Measurements from ENCODE around the gene SIAH3. TPM values are rescaled to one million over a fixed set of nuclear protein-coding genes. Genes with fewer than 3 reads are reported as not detected.

SIAH3 gene
- total and polyA plus RNA-seq, 7 donors: 0.01 TPM; not detected in 6

DNA sequence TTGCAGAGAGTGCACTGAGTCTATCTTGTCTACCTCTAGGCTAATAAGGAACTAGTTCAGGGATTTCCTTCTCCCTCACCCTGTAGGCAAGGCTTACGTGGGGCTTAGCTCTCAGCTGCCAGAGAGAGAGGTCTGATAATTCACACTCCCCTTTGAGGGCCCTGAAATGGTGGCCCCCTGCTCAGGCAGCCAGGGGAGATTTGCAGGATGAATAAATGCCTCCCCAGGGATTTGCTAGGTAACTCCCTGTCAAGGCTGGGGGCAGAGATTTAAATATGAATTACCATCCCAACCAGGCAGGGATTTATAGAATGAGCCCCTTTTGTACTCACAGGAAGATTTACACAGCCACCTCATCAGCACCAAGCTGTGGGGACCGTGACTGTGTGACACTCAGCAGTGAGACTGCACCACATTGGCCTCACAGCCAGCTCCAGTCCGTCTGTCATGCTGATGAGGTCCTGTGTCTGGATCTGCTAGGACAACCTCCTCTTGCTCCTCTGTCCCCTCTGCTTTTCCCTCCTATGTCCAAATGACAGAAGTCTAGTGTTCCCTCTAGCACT lies 76.1 kb downstream of the SIAH3 start:
- WGBS, 2 donors: 65 to 74% methylated on average over 3 of the region's 3 CpGs
- Histone ChIP-seq H3K27ac (no peak overlapping the region), H3K9me3 (no peaks in the 10 kb centered on the region), H3K36me3 (no peaks in the 10 kb centered on the region), H3K27me3 (no peaks in the 10 kb centered on the region), H3K4me3 (no peak overlapping the region), H3K4me1 (peaks cover 0 to 9% (median 6%) of the 10 kb centered on the region in 4 donors)
- DNase-seq: no peak
- intact Hi-C loops (cut with DNase I): no loop called here
- TF ChIP-seq CTCF (IDR thresholded peaks at IDR 0.05) (no peak), POLR2A (IDR thresholded peaks at IDR 0.05) (no peak), POLR2AphosphoS5 (IDR thresholded peaks at IDR 0.05) (no peak), EP300 (IDR thresholded peaks at IDR 0.05) (no peak)

GRCh38 chr13:45773944-45774343 lies 77.6 kb downstream of the SIAH3 start:
- WGBS, 2 donors: 95% methylated on average over 3 of the region's 3 CpGs
- Histone ChIP-seq H3K9me3 (no peaks in the 10 kb centered on the region), H3K27ac (no peak overlapping the region), H3K4me1 (peaks cover 0 to 12% (median 9%) of the 10 kb centered on the region in 4 donors), H3K36me3 (no peaks in the 10 kb centered on the region), H3K4me3 (no peak overlapping the region), H3K27me3 (no peaks in the 10 kb centered on the region)
- intact Hi-C loops (cut with DNase I): no loop called here
- no peak for TF ChIP-seq POLR2AphosphoS5 (IDR thresholded peaks at IDR 0.05)
- no peak for TF ChIP-seq EP300 (IDR thresholded peaks at IDR 0.05)
- TF ChIP-seq CTCF (IDR thresholded peaks at IDR 0.05): no peak
- no peak for TF ChIP-seq POLR2A (IDR thresholded peaks at IDR 0.05)
- DNase-seq: no peak

- Histone ChIP-seq H3K4me1 (peaks cover 0 to 17% (median 16%) of the 10 kb centered on the region in 4 donors), H3K9me3 (no peaks in the 10 kb centered on the region), H3K36me3 (no peaks in the 10 kb centered on the region), H3K4me3 (no peak overlapping the region), H3K27ac (no peak overlapping the region), H3K27me3 (no peaks in the 10 kb centered on the region)
- DNase-seq: no peak
- WGBS, 2 donors: 75 to 82% methylated on average over 2 of the region's 2 CpGs
- TF ChIP-seq POLR2A (IDR thresholded peaks at IDR 0.05) (no peak), POLR2AphosphoS5 (IDR thresholded peaks at IDR 0.05) (no peak), EP300 (IDR thresholded peaks at IDR 0.05) (no peak), CTCF (IDR thresholded peaks at IDR 0.05) (no peak)
- intact Hi-C loops (cut with DNase I): no loop called here
Measured at GRCh38 chr13:45773236-45773635, 78.3 kb downstream of the SIAH3 start.

- no peaks in the 10 kb centered on the region for H3K36me3 ChIP-seq
- no peak for TF ChIP-seq CTCF (IDR thresholded peaks at IDR 0.05)
- TF ChIP-seq EP300 (IDR thresholded peaks at IDR 0.05): no peak
- TF ChIP-seq POLR2A (IDR thresholded peaks at IDR 0.05): no peak
- no peak for TF ChIP-seq POLR2AphosphoS5 (IDR thresholded peaks at IDR 0.05)
- H3K27me3 ChIP-seq: no peaks in the 10 kb centered on the region
- H3K4me1 ChIP-seq: peaks cover 0 to 21% (median 18%) of the 10 kb centered on the region in 4 donors
- intact Hi-C loops (cut with DNase I): no loop called here
- WGBS, 2 donors: 80 to 88% methylated on average over 2 of the region's 2 CpGs
- H3K9me3 ChIP-seq: no peaks in the 10 kb centered on the region
- no peak overlapping the region for H3K27ac ChIP-seq
- no peak for DNase-seq
- H3K4me3 ChIP-seq: no peak overlapping the region
Measured at GRCh38 chr13:45770886-45771285, 80.7 kb downstream of the SIAH3 start.

Measured in sigmoid colon (tissue), 7 donors.